Lower leg skin (tissue), 3 donors: ENCODE measurements around the gene OSTC.

ENCODE experiments used
- CTCF ChIP-seq, 3 donors: fragments of 450-650 bp; IDR thresholded peaks; one replicate each; pipeline ENCODE4 v1.5.1; 2016; ENCODE audit warnings: antibody characterized with exemption in 3 of 3, mild to moderate bottlenecking in 3 of 3, moderate library complexity in 2 of 3
- POLR2A ChIP-seq, 2 donors: fragments of 450-650 bp; IDR thresholded peaks; one replicate each; pipeline ENCODE4 v1.6.1; 2016 to 2017; ENCODE audit warnings: antibody characterized with exemption in 2 of 2, mild to moderate bottlenecking in 1 of 2, moderate library complexity in 1 of 2

GRCh38 chr4:108709234-108709633 is 58.8 kb downstream of the OSTC start:
- no peak for TF ChIP-seq CTCF (IDR thresholded peaks at IDR 0.05)
- TF ChIP-seq POLR2A (IDR thresholded peaks at IDR 0.05), result no peak
